ENCODE measurements around the gene SLC22A17. TPM values are rescaled to one million over a fixed set of nuclear protein-coding genes. Genes with fewer than 3 reads are reported as not detected.

SLC22A17 gene
- total and polyA plus RNA-seq, 2 of the 4 experiments (the other 2 are of a cell fraction): 6.6 to 36.0 TPM

DNA sequence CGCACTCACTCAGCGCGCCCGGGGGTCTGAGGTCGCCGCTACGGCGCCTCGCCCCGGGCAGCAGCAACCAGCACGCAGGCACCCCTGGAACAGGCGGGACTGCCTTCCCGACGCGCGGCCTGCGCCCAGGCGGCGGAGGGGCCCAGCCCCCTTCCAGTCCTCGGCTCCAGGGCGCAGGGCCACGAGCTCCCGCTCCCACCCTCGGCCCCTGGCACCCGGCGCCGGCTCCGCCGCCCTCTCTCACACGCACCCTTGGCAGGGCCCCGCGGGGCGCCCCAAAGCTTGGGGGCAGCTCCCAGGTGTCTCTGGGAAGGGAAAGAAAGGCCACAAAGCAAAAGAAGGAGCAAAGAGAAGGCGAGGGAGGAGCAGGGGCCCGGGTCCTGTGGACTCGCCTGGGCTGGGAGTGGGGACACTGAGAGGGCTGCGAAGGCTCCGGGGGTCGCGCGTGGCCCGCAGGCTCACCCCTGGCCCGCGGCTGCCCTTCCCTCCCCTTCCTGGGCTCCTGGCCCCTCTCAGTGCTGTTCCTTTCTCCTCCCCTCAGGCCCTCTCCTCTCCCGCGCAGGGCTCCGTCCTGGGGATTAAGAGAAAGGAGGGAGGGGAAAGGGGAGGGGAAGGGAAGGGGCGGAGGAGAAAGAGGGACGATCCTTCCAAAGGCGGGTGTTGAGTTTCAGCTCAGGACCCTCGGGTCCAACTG, 13.2 kb upstream of the SLC22A17 start (continued):
- TF ChIP-seq, protein P1, sequence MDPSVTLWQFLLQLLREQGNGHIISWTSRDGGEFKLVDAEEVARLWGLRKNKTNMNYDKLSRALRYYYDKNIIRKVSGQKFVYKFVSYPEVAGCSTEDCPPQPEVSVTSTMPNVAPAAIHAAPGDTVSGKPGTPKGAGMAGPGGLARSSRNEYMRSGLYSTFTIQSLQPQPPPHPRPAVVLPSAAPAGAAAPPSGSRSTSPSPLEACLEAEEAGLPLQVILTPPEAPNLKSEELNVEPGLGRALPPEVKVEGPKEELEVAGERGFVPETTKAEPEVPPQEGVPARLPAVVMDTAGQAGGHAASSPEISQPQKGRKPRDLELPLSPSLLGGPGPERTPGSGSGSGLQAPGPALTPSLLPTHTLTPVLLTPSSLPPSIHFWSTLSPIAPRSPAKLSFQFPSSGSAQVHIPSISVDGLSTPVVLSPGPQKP (IDR thresholded peaks at IDR 0.05; ENCODE audit: borderline replicate concordance, low read depth, low read length): no peak
- TF ChIP-seq NFE2L2 (IDR thresholded peaks at IDR 0.05; ENCODE audit: low read depth, low read length): no peak
- TF ChIP-seq CEBPB (IDR thresholded peaks at IDR 0.05; ENCODE audit: low read depth, low read length): no peak
